OCI-LY1 (cell line): ENCODE data around the gene GPI.

ENCODE experiments used
- CTCF ChIP-seq: fragments of 200-600 bp; sonication (generic), shearing (Covaris generic); IDR thresholded peaks from 2 replicates; pipeline ENCODE4 v1.5.1; 2017; ENCODE audit warnings: mild to moderate bottlenecking, antibody characterized with exemption, low read length, moderate library complexity, mixed read lengths
- EZH2 ChIP-seq: fragments of 200-600 bp; sonication (generic), shearing (Covaris generic); IDR thresholded peaks from 2 replicates; pipeline ENCODE4 v1.8.0; 2017; ENCODE audit warnings: borderline replicate concordance, mixed run types, mild to moderate bottlenecking, antibody characterized with exemption, low read length, moderate library complexity, mixed read lengths

- TF ChIP-seq CTCF (no peak), EZH2 (no peak)
These were observed 21.8 kb downstream of the GPI start for GRCh38 chr19:34386645-34387445.
